ENCODE results near the gene RGS6.

DNA sequence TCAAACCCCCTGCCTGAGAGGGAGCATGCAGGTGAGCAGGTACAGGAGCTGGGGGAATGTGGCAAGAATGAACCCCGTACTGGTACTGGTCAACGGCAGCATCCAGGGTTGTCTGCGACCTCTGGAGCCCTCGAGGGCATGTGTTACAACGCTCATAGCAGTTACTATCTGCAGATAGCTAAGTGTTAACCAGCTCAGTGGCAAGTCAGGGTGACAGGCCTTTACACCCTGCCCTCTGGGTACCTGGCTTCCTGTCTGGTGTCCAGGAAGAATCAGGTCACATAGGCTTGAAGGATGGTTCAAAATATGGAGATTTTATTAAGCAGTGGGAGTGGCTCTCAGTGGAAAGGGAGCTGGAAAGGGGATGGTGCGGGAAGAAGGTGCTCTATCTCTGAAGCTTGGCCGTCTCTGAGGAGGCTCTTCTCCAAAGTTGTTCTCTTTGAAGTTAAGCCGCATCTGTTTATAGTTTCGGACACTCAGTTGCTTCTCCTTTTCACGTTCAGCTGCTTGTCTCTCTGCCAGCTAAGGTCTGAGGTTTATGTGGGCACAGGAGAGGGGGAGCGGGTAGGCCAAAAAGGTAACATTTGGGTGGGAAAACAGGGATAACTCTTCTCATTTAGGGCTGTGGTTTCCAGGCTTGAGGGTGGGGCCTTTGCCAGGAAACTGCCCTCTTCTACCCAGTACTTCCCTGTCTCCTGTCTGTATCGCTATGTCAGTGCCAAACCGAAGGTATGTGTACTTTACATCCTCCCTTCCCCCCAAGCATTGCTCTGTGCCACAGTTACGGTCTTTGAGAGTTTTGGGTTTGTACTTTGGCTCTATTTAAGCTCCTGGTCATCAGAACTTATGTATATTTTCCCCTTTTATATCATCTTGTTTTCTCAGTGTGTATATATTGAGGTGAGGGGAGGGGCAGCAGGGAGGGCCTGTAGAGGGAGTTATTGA, 305.8 kb downstream of the RGS6 start:
- TF ChIP-seq EZH2phosphoT487 (IDR thresholded peaks at IDR 0.05; ENCODE audit: borderline replicate concordance, low read depth, low read length) = no peak
- TF ChIP-seq, protein P1, sequence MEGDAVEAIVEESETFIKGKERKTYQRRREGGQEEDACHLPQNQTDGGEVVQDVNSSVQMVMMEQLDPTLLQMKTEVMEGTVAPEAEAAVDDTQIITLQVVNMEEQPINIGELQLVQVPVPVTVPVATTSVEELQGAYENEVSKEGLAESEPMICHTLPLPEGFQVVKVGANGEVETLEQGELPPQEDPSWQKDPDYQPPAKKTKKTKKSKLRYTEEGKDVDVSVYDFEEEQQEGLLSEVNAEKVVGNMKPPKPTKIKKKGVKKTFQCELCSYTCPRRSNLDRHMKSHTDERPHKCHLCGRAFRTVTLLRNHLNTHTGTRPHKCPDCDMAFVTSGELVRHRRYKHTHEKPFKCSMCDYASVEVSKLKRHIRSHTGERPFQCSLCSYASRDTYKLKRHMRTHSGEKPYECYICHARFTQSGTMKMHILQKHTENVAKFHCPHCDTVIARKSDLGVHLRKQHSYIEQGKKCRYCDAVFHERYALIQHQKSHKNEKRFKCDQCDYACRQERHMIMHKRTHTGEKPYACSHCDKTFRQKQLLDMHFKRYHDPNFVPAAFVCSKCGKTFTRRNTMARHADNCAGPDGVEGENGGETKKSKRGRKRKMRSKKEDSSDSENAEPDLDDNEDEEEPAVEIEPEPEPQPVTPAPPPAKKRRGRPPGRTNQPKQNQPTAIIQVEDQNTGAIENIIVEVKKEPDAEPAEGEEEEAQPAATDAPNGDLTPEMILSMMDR (conservative IDR thresholded peaks at IDR 0.05; ENCODE audit: low read length) = no peak

All from OCI-LY7 (cell line).